Neural progenitor cell (in vitro differentiated cells): ENCODE data around the gene POU2F2.

Experiments used
- EZH2 ChIP-seq: fragments of 200-600 bp; sonication (generic); IDR thresholded peaks from 2 replicates; pipeline ENCODE4 v1.6.1; 2017; ENCODE audit warnings: antibody characterized with exemption, mild to moderate bottlenecking, moderate library complexity
- TF ChIP-seq, protein P1 (sequence below): fragments of 200-600 bp; sonication (generic); IDR thresholded peaks from 2 replicates; pipeline ENCODE4 v1.5.1; 2017; ENCODE audit warnings: antibody characterized with exemption, mild to moderate bottlenecking

DNA sequence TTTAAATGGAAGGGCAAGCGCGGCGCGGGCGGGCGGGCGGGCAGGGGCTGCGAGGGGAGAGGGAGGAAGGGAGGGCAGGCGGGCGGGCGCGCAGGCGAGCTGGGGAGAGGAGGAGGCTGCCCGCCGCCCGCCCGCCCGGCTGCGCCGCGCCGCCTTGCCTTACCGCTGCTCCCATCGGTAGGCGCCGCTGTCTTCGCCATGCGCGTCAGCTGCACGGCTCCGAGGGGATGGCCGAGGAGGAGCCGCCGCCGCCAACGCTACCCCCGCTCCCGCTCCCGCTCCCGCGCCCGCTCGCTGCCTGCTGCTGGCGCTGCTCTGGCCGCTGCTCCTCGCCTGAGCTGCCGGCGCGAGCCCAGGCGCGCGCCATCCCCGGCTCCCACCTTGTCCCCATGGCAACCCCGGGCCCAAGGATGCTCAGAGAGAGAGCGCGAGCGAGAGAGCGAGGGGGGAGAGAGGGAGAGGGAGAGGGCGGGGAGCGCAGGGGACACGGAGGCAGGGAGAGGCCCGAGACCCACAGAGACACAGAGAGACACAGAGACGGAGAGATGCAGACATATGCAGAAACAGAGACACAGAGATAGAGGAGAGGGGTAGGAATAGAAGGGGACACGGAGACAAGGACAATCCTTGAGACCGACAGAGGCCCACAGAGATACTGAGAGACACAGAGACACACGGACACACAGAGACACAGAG is 44.9 kb upstream of the POU2F2 start:
- no peak for TF ChIP-seq EZH2
- TF ChIP-seq, protein P1, sequence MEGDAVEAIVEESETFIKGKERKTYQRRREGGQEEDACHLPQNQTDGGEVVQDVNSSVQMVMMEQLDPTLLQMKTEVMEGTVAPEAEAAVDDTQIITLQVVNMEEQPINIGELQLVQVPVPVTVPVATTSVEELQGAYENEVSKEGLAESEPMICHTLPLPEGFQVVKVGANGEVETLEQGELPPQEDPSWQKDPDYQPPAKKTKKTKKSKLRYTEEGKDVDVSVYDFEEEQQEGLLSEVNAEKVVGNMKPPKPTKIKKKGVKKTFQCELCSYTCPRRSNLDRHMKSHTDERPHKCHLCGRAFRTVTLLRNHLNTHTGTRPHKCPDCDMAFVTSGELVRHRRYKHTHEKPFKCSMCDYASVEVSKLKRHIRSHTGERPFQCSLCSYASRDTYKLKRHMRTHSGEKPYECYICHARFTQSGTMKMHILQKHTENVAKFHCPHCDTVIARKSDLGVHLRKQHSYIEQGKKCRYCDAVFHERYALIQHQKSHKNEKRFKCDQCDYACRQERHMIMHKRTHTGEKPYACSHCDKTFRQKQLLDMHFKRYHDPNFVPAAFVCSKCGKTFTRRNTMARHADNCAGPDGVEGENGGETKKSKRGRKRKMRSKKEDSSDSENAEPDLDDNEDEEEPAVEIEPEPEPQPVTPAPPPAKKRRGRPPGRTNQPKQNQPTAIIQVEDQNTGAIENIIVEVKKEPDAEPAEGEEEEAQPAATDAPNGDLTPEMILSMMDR = peak; percentile 51
